ENCODE data around the gene ESM1. TPM values are rescaled to one million over a fixed set of nuclear protein-coding genes. Genes with fewer than 3 reads are reported as not detected.

ESM1 gene
- total RNA-seq, 3 donors from 2014 or later (not counting 1 experiment from before 2014, with no cell fraction given): 0.87 to 1.2 (median 0.95) TPM

- DNase-seq: no peak
- whole genome bisulfite sequencing (ENCODE audit: insufficient coverage): 93% methylated on average over 3 of the region's 3 CpGs
- no peaks in the 10 kb centered on the region for H3K9me3 ChIP-seq (ENCODE audit: control insufficient read depth, insufficient read depth, low read length)
- H3K4me1 Mint-ChIP-seq: peaks cover 73 to 74% of the 10 kb centered on the region in 2 donors
- ATAC-seq: no peak
- no peaks in the 10 kb centered on the region for H3K36me3 Mint-ChIP-seq
- H3K27me3 ChIP-seq (ENCODE audit: control insufficient read depth, insufficient read depth, low read length): no peaks in the 10 kb centered on the region
- no peaks in the 10 kb centered on the region for H3K27me3 Mint-ChIP-seq (ENCODE audit: low read depth in 2 of 2)
- H3K9me3 Mint-ChIP-seq: no peaks in the 10 kb centered on the region
- intact Hi-C loops (cut with micrococcal nuclease): loop anchor here (5.0 kb wide), 1 partner anchor 111 kb away; the partner anchor contains the start of gene GZMA
- TF ChIP-seq CTCF (IDR thresholded peaks at IDR 0.05): no peak
- H3K4me3 ChIP-seq (ENCODE audit: low read length): no peak overlapping the region
- peaks cover 38% of the 10 kb centered on the region for H3K4me1 ChIP-seq (ENCODE audit: control insufficient read depth, insufficient read depth, low read length)
- H3K27ac Mint-ChIP-seq: peak overlapping the region in 1 of 2 donors; percentile 9
- no peak overlapping the region for H3K4me3 Mint-ChIP-seq
- H3K27ac ChIP-seq (ENCODE audit: low read length): no peak overlapping the region
- no peaks in the 10 kb centered on the region for H3K36me3 ChIP-seq (ENCODE audit: control insufficient read depth, insufficient read depth, low read length)
Measured at GRCh38 chr5:54991416-54991815, 6.0 kb upstream of the ESM1 start.

GRCh38 chr5:54990841-54991258 lies 5.5 kb upstream of the ESM1 start:
- Histone ChIP-seq H3K27me3 (ENCODE audit: control insufficient read depth, insufficient read depth, low read length) (no peaks in the 10 kb centered on the region), H3K4me3 (ENCODE audit: low read length) (no peak overlapping the region), H3K27ac (ENCODE audit: low read length) (no peak overlapping the region), H3K4me1 (ENCODE audit: control insufficient read depth, insufficient read depth, low read length) (peaks cover 37% of the 10 kb centered on the region), H3K36me3 (ENCODE audit: control insufficient read depth, insufficient read depth, low read length) (no peaks in the 10 kb centered on the region), H3K9me3 (ENCODE audit: control insufficient read depth, insufficient read depth, low read length) (no peaks in the 10 kb centered on the region)
- WGBS (ENCODE audit: insufficient coverage): 100% methylated on average over 1 of the region's 1 CpG
- Mint-ChIP-seq H3K9me3 (no peaks in the 10 kb centered on the region), H3K4me3 (no peak overlapping the region), H3K36me3 (no peaks in the 10 kb centered on the region), H3K27ac (peak overlapping the region in 1 of 2 donors; percentile 9), H3K4me1 (peaks cover 76 to 78% of the 10 kb centered on the region in 2 donors), H3K27me3 (ENCODE audit: low read depth in 2 of 2) (no peaks in the 10 kb centered on the region)
- no peak for DNase-seq
- no peak for TF ChIP-seq CTCF (IDR thresholded peaks at IDR 0.05)
- intact Hi-C loops (cut with micrococcal nuclease): loop anchor here (5.0 kb wide), 1 partner anchor 111 kb away; the partner anchor contains the start of gene GZMA
- ATAC-seq: no peak

- intact Hi-C loops (cut with micrococcal nuclease): no loop called here
- Mint-ChIP-seq H3K4me1 (peaks cover 71 to 75% of the 10 kb centered on the region in 2 donors), H3K4me3 (peak overlapping the region; percentile 62), H3K27ac (peak overlapping the region; percentile 59 to 78), H3K9me3 (no peaks in the 10 kb centered on the region), H3K36me3 (no peaks in the 10 kb centered on the region), H3K27me3 (ENCODE audit: low read depth in 2 of 2) (no peaks in the 10 kb centered on the region)
- Histone ChIP-seq H3K9me3 (ENCODE audit: control insufficient read depth, insufficient read depth, low read length) (no peaks in the 10 kb centered on the region), H3K4me1 (ENCODE audit: control insufficient read depth, insufficient read depth, low read length) (peaks cover 27% of the 10 kb centered on the region), H3K27me3 (ENCODE audit: control insufficient read depth, insufficient read depth, low read length) (no peaks in the 10 kb centered on the region), H3K36me3 (ENCODE audit: control insufficient read depth, insufficient read depth, low read length) (no peaks in the 10 kb centered on the region), H3K27ac (ENCODE audit: low read length) (no peak overlapping the region), H3K4me3 (ENCODE audit: low read length) (no peak overlapping the region)
- ATAC-seq (peak in 2 of 3 donors; percentile 18 to 25), DNase-seq (peak in 1 of 2 donors; percentile 35)
- no peak for TF ChIP-seq CTCF (IDR thresholded peaks at IDR 0.05)
- 100% methylated on average over 1 of the region's 2 CpGs for WGBS (ENCODE audit: insufficient coverage)
Measured at GRCh38 chr5:54988817-54989216, 3.4 kb upstream of the ESM1 start.

- no peaks in the 10 kb centered on the region for H3K36me3 Mint-ChIP-seq
- intact Hi-C loops (cut with micrococcal nuclease): no loop called here
- H3K4me1 Mint-ChIP-seq: peaks cover 70 to 75% of the 10 kb centered on the region in 2 donors
- WGBS (ENCODE audit: insufficient coverage): 96% methylated on average over 1 of the region's 1 CpG
- H3K27me3 Mint-ChIP-seq (ENCODE audit: low read depth in 2 of 2): no peaks in the 10 kb centered on the region
- Histone ChIP-seq H3K27me3 (ENCODE audit: control insufficient read depth, insufficient read depth, low read length) (no peaks in the 10 kb centered on the region), H3K36me3 (ENCODE audit: control insufficient read depth, insufficient read depth, low read length) (no peaks in the 10 kb centered on the region), H3K27ac (ENCODE audit: low read length) (no peak overlapping the region), H3K9me3 (ENCODE audit: control insufficient read depth, insufficient read depth, low read length) (no peaks in the 10 kb centered on the region), H3K4me1 (ENCODE audit: control insufficient read depth, insufficient read depth, low read length) (peaks cover 26% of the 10 kb centered on the region), H3K4me3 (ENCODE audit: low read length) (no peak overlapping the region)
- H3K9me3 Mint-ChIP-seq: no peaks in the 10 kb centered on the region
- ATAC-seq (peak in 2 of 3 donors; percentile 26 to 28), DNase-seq (no peak)
- H3K4me3 Mint-ChIP-seq: peak overlapping the region; percentile 62
- H3K27ac Mint-ChIP-seq: peak overlapping the region; percentile 59 to 78
- TF ChIP-seq CTCF (IDR thresholded peaks at IDR 0.05): no peak
Measured at GRCh38 chr5:54988218-54988617, 2.8 kb upstream of the ESM1 start.
